ENCODE measurements around the gene BSN.

GRCh38 chr3:49702672-49703071 lies 148.4 kb downstream of the BSN start:
- no peak for TF ChIP-seq CTCF (IDR thresholded peaks at IDR 0.05)
- TF ChIP-seq POLR2A (IDR thresholded peaks at IDR 0.05) = no peak

All from body of pancreas (tissue), 4 donors.